NCI-H446 treated with DMSO at 0.1 percent for 48 hours (cell line): ENCODE results near the gene TPR.
"Not testable (repeated sequence)": the region's sequence is repeated elsewhere in the genome, so short reads cannot be mapped to it uniquely, and the experiment has no call there.

Experiments used
- DNase-seq: peaks from one replicate; lab custom pipeline; 2025; lab: John Stamatoyannopoulos, UW

Gene TPR

GRCh38 chr1:186375152-186375928 lies at the start of gene TPR, which contains the start of gene ODR4:
Gene TPR, minus strand, starts transcription at chr1:186375253. Its CDS starts 225 bp downstream, at chr1:186375028.
Gene ODR4, plus strand, starts transcription at chr1:186375838. Its CDS starts 3,948 bp downstream, at chr1:186379786.
- peak; percentile 99 for DNase-seq

DNA sequence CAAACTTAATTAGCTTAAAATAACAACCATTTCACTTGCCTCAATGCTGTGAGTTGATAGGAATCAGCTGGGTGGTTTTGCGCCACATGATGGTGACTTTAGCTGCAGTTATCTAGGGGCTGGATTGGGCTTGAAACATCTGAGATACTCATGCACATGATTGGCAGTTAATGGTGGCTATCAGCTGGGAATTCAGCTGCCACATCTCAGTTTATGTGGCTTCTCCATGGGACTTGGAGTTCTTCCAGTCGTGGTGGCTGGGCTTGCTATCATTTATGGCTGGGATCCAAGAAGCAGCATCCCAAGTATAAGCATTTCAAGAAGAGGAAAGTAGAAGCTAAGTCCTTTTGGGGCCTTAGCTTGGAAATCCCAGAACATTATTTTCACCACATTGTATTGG lies 49.5 kb upstream of the TPR start:
- DNase-seq, result no peak

DNA sequence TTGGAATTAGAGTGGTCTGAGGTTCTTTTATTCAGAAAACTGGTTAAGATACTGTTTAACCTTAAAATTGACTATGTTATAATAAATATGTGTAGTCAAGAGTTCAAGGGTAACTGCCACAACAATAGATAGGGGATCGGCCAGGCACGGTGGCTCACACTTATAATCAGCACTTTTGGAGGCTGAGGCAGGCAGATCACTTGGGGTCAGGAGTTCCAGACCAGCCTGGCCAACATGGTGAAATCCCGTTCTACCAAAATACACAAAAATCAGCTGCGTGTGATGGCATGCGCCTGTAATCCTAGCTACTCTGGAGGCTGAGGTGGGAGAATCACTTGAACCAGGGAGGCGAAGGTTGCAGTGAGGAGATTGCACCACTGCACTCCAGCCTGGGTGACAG lies 46.4 kb upstream of the TPR start:
- DNase-seq, result no peak

DNA sequence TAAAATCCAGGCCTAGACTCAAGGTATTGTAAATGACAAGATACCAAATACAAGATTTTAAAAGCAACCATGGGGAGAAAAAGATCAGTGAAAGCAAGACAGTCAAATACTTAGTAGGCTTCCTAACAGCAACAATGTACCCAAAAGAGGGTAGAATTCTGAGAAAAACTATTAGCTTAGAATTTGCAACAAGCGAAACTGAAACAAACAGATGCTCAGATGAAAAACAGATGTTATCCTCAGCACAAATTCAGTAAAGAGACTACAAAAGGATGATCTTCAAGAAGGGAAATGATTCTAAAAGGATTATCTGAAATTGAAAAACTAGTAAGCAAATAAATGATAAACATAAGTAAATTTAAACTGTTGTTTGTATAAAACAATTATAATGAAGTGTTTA lies 45.9 kb upstream of the TPR start:
- no peak for DNase-seq

- DNase-seq, result no peak
Observed at GRCh38 chr1:186420311-186420710, 45.3 kb upstream of the TPR start.

DNA sequence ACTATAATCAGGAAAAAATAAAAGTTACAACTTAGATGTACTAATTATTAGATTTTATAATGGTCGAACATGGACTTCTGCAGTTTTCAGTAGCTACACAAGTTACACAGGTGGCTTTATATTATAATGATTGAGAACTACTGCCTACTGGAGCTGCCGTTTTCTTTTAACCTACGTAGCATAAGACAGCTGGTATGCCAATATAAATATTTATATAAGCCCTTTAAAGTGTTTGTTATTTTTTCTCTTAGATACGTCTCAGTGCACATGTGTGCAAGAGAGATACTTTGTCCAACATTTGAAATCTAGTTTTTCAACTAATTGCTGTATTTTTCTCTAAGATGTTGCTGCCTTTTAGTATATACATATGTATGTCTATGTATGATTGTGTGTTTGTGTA lies 43.5 kb upstream of the TPR start:
- no peak for DNase-seq

- no peak for DNase-seq
Observed at GRCh38 chr1:186413319-186413718, 38.3 kb upstream of the TPR start.

- no peak for DNase-seq
Observed at GRCh38 chr1:186409091-186409490, 34.0 kb upstream of the TPR start.

- peak; percentile 13 for DNase-seq
Observed at GRCh38 chr1:186404454-186405051, 29.5 kb upstream of the TPR start.

- no peak for DNase-seq
Observed at GRCh38 chr1:186403632-186404031, 28.6 kb upstream of the TPR start.

- DNase-seq, result not testable (repeated sequence)
Observed at GRCh38 chr1:186401446-186401845, 26.4 kb upstream of the TPR start.

GRCh38 chr1:186392711-186393110 lies 17.7 kb upstream of the TPR start:
- not testable (repeated sequence) for DNase-seq

DNA sequence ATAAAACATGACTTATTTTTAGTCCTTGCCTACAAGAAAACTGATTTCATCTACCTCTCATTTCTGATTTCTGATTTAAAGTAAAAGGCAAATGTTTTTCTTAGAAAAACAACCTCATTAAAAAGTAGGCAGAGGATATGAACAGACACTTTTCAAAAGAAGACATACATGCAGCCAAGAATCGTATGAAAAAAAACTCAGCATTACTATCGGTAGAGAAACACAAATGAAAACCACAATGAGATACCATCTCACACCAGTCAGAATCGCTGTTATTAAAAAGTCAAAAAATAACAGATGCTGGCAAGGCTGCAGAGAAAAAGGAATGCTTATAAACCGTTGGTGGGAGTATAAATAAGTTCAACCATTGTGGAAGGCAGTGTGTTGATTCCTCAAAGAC lies 16.8 kb upstream of the TPR start:
- DNase-seq, result no peak

- no peak for DNase-seq
Observed at GRCh38 chr1:186390925-186391324, 15.9 kb upstream of the TPR start.

DNA sequence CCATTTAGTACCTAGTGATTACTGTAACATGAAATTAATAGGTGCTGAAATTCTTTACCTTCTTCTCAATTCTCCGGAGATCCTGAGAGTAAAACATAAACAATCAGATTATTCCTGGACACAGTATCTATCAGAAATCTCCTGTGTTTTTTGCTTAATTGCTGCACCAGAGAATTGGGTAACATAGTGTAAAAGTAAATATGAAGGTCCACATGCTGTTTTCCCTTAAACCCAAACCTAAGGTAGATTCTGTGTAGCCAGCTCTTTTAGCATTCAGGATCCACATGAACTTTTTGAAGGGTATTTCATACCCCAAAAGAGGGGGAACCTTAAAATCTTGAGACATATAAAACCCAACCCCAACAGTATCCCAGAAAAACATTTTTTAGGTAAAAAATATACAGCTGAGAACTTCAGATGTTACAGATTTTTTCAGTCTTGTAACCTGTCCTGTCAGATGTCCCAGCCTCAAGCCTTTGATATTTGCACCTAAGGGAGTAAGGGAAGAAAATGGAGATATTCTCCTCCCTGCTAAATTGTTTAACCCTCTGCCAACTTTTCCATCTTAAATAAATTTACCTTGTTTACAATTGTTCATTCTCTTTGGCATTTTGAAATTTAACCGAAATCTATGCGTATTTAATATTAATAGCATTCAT lies 11.8 kb upstream of the TPR start:
- DNase-seq, result no peak

- no peak for DNase-seq
Observed at GRCh38 chr1:186375929-186376319, 871 bp upstream of the TPR start.

GRCh38 chr1:186374303-186375151 lies 526 bp downstream of the TPR start:
- DNase-seq, result no peak

GRCh38 chr1:186347837-186348691 lies 27.0 kb downstream of the TPR start:
- DNase-seq, result not testable (repeated sequence)

- no peak for DNase-seq
Observed at GRCh38 chr1:186340772-186341171, 34.3 kb downstream of the TPR start.

- no peak for DNase-seq
Observed at GRCh38 chr1:186337554-186337953, 37.5 kb downstream of the TPR start.

- DNase-seq, result no peak
Observed at GRCh38 chr1:186330758-186331157, 44.3 kb downstream of the TPR start.
